Chondrocyte (in vitro differentiated cells): ENCODE measurements around the gene CPSF2. TPM values are rescaled to one million over a fixed set of nuclear protein-coding genes. Genes with fewer than 3 reads are reported as not detected.

Experiments used
- DNase-seq: peaks from one replicate; pipeline ENCODE4 v3.0.0; 2021; ENCODE audit warnings: mixed read lengths, low spot score
- H3K27ac Mint-ChIP-seq: one replicate; pipeline ENCODE4 v1.8.0; 2021; ENCODE audit warnings: mild to moderate bottlenecking, moderate library complexity, mixed read lengths; ENCODE audit not compliant: unreplicated experiment
- H3K27me3 Mint-ChIP-seq: 2 replicates; pipeline ENCODE4 v1.8.0; 2021; ENCODE audit warnings: low read depth, mixed read lengths
- H3K36me3 Mint-ChIP-seq: 2 replicates; pipeline ENCODE4 v1.8.0; 2021; ENCODE audit warnings: low read depth, mixed read lengths
- H3K4me1 Mint-ChIP-seq: 2 replicates; pipeline ENCODE4 v1.8.0; 2021; ENCODE audit warnings: low read depth, mild to moderate bottlenecking, mixed read lengths
- H3K4me3 Mint-ChIP-seq: one replicate; pipeline ENCODE4 v1.8.0; 2021; ENCODE audit warnings: mild to moderate bottlenecking, moderate library complexity, mixed read lengths; ENCODE audit not compliant: unreplicated experiment
- H3K9me3 Mint-ChIP-seq: 2 replicates; pipeline ENCODE4 v1.8.0; 2021; ENCODE audit warnings: low read depth, mixed read lengths
- CTCF ChIP-seq: fragments of 200-600 bp; sonication (generic); IDR thresholded peaks from 2 replicates; pipeline ENCODE4 v1.5.0; 2021; ENCODE audit warnings: antibody characterized with exemption, mild to moderate bottlenecking, moderate library complexity
- long read RNA-seq: library from polyadenylated mRNA; stranded (forward); transcript quantifications from one replicate; pipeline ENCODE4 v2.0.0, GENCODE V29; 2021
- total RNA-seq: library from RNA; stranded (reverse); gene quantifications from 3 replicates; pipeline ENCODE4 v1.2.1, GENCODE V29; 2021

The CPSF2 gene
- total RNA-seq, result 58.0 to 83.0 TPM (median 65.0 TPM) in 3 replicates
- long read RNA-seq, full-length matches to known transcripts, result 19 of 31 reads
- long read RNA-seq, partial matches to known transcripts, result 9 of 31 reads
- long read RNA-seq, other reads (novel, unspliced or antisense), result 3 of 31 reads

DNA sequence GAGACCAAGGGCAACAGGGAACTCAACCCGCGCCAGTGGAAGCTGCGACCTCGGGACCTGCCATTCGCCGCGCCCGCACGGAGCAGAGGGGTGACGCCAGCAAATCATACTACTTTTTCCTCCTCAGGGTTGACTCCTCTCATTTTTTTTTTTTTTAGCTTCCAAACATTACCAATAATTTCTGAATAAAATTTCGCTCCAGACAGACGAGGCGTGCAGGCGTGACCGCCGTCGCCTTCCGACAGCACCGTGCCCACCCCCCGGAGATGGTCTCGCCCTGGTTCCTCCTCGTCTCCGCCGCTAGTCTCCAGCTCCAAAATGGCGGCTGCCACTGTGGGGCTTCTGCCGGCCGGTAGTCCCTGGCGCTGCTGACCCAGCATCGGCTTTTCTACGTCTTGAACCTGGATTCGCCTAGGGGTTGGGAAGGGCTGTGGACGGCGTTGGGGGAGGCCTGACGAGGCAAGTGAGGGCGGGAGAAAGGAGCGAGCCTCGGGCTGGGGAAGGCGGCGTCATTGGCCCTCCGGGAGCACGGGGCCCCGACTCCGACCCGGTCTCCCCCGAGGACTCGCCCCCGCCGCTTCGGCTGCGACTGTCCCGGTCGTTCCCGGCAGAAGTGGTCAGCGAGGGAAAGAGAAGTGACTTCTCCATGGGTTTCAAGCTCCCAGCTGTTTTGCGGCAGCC is at the start of gene CPSF2, which contains the start of gene NDUFB1:
Gene CPSF2 (plus strand): TSS at position 300 of the 681 bp plus-strand sequence. CDS start 9,016 bp downstream, outside the sequence.
Gene NDUFB1 (minus strand): TSS at position 37 of the 681 bp plus-strand sequence. CDS start 4,069 bp downstream, outside the sequence.
- peak within 1 kb of the TSS; percentile 100 for H3K27ac Mint-ChIP-seq
- H3K27me3 Mint-ChIP-seq, result no peaks in the 10 kb centered on the region
- H3K4me1 Mint-ChIP-seq, result peaks cover 28% of the 10 kb centered on the region
- peak; percentile 12 for TF ChIP-seq CTCF
- H3K4me3 Mint-ChIP-seq, result peak within 1 kb of the TSS; percentile 100
- H3K36me3 Mint-ChIP-seq, result peaks cover 2% of the 10 kb centered on the region
- no peaks in the 10 kb centered on the region for H3K9me3 Mint-ChIP-seq
- DNase-seq, result no peak

GRCh38 chr14:92074555-92074954 is 47.2 kb upstream of the CPSF2 start:
- no peak for DNase-seq
- H3K27ac Mint-ChIP-seq, result no peak overlapping the region
- H3K36me3 Mint-ChIP-seq, result peaks cover 13% of the 10 kb centered on the region
- H3K4me3 Mint-ChIP-seq, result no peak overlapping the region
- no peaks in the 10 kb centered on the region for H3K27me3 Mint-ChIP-seq
- no peaks in the 10 kb centered on the region for H3K4me1 Mint-ChIP-seq
- TF ChIP-seq CTCF, result no peak
- H3K9me3 Mint-ChIP-seq, result no peaks in the 10 kb centered on the region

DNA sequence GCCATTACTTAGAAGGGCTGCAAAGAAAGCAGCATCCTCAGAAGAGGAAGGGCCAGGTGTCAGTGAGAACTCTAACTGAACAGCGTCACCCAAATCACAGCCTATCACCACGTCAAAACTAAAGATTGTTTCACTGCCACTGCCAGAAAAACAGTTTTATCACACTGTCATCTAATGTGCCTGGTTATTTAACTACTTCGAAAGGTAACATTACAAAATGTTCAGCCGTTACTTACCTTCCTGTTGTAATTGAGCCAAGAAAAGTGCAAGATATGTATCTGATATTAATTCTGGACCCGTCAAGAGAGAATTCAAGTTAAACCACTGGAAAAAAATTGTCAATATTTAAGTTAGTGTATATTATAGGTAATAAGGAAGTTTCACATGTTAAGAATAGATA is 33.3 kb upstream of the CPSF2 start:
- peaks cover 18% of the 10 kb centered on the region for H3K36me3 Mint-ChIP-seq
- no peaks in the 10 kb centered on the region for H3K4me1 Mint-ChIP-seq
- no peak for DNase-seq
- no peaks in the 10 kb centered on the region for H3K9me3 Mint-ChIP-seq
- H3K27ac Mint-ChIP-seq, result no peak overlapping the region
- H3K4me3 Mint-ChIP-seq, result no peak overlapping the region
- H3K27me3 Mint-ChIP-seq, result no peaks in the 10 kb centered on the region
- no peak for TF ChIP-seq CTCF

- no peak overlapping the region for H3K4me3 Mint-ChIP-seq
These were observed 28.4 kb upstream of the CPSF2 start for GRCh38 chr14:92093320-92093719.

GRCh38 chr14:92099802-92100201 is 22.0 kb upstream of the CPSF2 start:
- no peak overlapping the region for H3K27ac Mint-ChIP-seq
- H3K27me3 Mint-ChIP-seq, result no peaks in the 10 kb centered on the region
- DNase-seq, result no peak
- peaks cover under 1% of the 10 kb centered on the region for H3K36me3 Mint-ChIP-seq
- H3K9me3 Mint-ChIP-seq, result no peaks in the 10 kb centered on the region
- no peak overlapping the region for H3K4me3 Mint-ChIP-seq
- TF ChIP-seq CTCF, result no peak
- peaks cover 14% of the 10 kb centered on the region for H3K4me1 Mint-ChIP-seq

More at GRCh38 chr14:92093320-92093719, 28.4 kb upstream of the CPSF2 start:
- Mint-ChIP-seq H3K27ac (peak overlapping the region; percentile 61), H3K36me3 (peaks cover 9% of the 10 kb centered on the region), H3K4me1 (no peaks in the 10 kb centered on the region), H3K9me3 (no peaks in the 10 kb centered on the region), H3K27me3 (no peaks in the 10 kb centered on the region)
- no peak for DNase-seq
- TF ChIP-seq CTCF, result peak; percentile 50
